Measurements from ENCODE around the gene PCIF1.
"Not testable (repeated sequence)": the region's sequence is repeated elsewhere in the genome, so short reads cannot be mapped to it uniquely, and the experiment has no call there.

The PCIF1 gene

DNA sequence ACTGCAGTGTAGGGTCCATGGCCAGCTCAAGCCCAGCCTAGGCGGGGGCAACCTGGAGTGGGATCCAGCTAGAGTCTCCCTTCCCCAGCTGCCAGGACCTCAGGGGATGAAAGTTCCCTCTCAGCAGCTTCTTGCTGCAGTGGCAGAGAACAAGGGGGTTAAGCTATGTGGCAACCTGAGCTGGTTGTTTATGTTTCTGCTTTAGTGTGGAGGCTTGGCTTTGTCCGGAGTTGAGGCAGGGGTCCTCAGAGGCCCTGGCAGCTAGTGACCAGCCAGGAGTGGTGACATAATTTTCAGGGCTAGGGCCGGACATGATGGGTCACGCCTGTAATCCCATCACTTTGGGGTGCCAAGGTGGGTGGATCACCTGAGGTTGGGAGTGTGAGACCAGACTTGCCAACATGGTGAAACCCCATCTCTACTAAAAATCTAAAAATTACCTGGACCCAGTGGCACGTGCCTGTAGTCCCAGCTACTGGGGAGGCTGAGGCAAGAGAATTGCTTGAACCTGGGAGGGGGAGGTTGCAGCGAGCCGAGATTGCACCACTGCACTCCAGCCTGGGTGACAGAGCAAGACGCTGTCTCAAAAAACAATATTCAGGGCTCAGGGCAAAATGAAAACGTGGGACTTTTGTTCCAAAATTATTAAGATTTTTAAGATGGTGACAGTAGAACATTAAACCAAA lies 8.5 kb upstream of the PCIF1 start:
- Mint-ChIP-seq H3K27ac (peak overlapping the region; percentile 31), H3K36me3 (no peaks in the 10 kb centered on the region), H3K9me3 (no peaks in the 10 kb centered on the region), H3K27me3 (peaks cover 4% of the 10 kb centered on the region), H3K4me1 (no peaks in the 10 kb centered on the region), H3K4me3 (no peak overlapping the region)
- DNase-seq (ENCODE audit: low spot score in 2 of 2) (no peak), ATAC-seq (ENCODE audit: low read depth) (no peak)

DNA sequence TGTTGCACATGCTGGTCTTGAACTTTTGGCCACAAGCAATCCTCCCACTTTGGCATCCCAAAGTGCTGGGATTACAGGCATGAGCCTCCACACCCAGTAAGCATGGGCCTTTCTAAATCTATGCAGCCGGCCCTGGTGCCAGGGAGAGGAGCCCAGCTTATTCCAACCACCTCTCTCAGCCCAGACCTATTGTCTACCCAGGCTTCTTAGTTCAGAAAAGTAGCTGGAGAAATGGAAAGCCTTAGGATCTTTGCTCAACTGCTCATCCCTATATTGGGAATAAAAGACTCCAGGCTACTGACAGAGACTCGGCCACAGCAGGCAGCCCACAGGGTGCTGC lies 7.8 kb upstream of the PCIF1 start:
- Mint-ChIP-seq H3K36me3 (no peaks in the 10 kb centered on the region), H3K4me3 (no peak overlapping the region), H3K4me1 (no peaks in the 10 kb centered on the region), H3K9me3 (no peaks in the 10 kb centered on the region), H3K27me3 (peaks cover 1% of the 10 kb centered on the region), H3K27ac (no peak overlapping the region)
- no peak for DNase-seq (ENCODE audit: low spot score in 2 of 2)
- no peak for ATAC-seq (ENCODE audit: low read depth)

DNA sequence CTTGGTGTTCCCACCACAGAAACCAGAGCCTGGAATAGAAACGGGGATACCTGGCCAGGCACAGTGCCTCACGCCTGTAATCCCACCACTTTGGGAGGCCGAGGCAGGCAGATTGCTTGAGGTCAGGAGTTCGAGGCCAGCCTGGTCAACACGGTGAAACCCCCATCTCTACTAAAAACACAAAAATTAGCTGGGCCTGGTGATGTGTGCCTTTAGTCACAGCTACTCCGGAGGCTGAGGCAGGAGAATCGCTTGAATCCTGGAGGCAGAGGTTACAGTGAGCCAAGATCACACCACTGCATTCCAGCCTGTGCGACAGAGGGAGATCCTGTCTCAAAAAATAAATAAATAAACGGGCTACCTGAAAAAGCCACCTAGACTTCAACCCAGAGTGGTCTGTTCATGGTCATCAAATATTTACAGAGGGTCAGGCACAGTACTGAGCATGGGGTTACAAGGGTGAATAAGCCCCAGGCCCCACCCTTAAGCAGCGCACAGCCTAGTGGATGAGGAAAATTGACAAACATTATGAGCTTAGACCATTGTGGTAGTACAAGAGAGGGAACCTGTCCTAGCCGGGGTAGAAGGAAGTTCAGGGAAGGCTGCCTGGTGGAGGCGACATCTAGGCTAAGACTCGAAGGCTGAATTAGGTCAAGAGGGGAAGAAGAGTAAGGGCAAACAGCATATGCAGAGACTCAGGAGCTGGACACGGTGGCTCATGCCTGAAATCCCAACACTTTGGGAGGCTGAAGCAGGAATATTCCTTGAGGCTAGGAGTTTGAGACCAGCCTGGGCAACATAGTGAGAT lies 7.2 kb upstream of the PCIF1 start:
- H3K27ac Mint-ChIP-seq: no peak overlapping the region
- no peak overlapping the region for H3K4me3 Mint-ChIP-seq
- H3K27me3 Mint-ChIP-seq: no peaks in the 10 kb centered on the region
- no peak for DNase-seq (ENCODE audit: low spot score in 2 of 2)
- H3K9me3 Mint-ChIP-seq: no peaks in the 10 kb centered on the region
- no peaks in the 10 kb centered on the region for H3K36me3 Mint-ChIP-seq
- no peak for ATAC-seq (ENCODE audit: low read depth)
- H3K4me1 Mint-ChIP-seq: no peaks in the 10 kb centered on the region

DNA sequence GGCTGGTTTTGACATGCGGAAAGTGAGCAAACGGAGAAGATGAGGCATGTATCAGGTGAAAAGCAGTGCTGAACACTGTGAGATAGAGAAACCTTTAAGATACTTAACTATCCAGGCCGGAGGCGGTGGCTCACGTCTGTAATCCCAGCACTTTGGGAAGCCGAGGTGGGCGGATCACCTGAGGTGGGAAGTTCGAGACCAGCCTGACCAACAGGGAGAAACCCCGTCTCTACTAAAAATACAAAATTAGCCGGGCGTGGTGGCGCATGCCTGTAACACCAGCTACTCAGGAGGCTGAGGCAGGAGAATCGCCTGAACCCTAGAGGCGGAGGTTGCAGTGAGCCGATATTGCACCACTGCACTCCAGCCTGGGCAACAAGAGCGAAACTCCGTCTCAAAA lies 2.8 kb upstream of the PCIF1 start:
- H3K9me3 Mint-ChIP-seq; H3K4me1 Mint-ChIP-seq; H3K4me3 Mint-ChIP-seq; H3K36me3 Mint-ChIP-seq; H3K27ac Mint-ChIP-seq; H3K27me3 Mint-ChIP-seq; ATAC-seq (ENCODE audit: low read depth); DNase-seq (ENCODE audit: low spot score in 2 of 2): not testable (repeated sequence)

DNA sequence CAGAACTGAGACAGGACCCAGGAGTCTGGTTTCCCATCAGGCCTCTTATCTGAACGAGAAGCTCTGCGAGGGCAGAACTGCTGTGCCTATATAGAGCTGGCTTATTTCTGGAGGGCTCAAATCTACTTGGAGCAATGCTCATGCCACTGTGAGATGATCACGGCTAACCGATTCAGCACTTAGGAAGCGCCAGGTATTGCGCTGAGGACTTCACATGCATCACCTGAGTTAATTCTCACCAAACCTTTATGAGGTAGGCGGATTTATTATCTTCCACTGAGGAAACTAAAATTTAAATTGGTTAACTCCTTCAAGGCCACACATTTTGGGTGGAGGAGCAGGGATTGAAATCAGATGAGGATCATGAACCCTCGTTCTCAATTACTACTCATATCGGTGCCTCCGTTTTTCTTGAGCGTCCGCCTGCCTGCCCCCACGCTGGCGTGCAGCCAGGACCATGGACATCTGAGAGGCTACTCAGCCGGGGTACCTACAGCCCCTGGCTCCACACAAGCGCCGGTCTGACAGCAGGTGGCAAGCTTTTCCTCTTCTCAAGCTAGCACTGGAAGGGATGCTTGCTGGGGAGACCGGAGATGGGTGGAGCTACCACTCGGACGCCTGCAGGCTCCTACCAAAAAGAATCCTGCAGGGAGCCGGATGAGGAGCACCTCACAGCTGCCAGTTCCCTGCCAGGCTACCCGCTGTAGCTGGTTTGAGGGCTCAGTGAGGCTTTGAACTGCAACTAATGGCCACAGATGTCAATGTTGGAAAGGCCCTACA lies 1.0 kb upstream of the PCIF1 start:
- H3K27me3 Mint-ChIP-seq: no peaks in the 10 kb centered on the region
- ATAC-seq (ENCODE audit: low read depth) (no peak), DNase-seq (ENCODE audit: low spot score in 2 of 2) (peak in 1 of 2 donors; percentile 34)
- peaks cover 6% of the 10 kb centered on the region for H3K36me3 Mint-ChIP-seq
- H3K4me3 Mint-ChIP-seq: peak overlapping the region; percentile 97
- H3K9me3 Mint-ChIP-seq: no peaks in the 10 kb centered on the region
- H3K4me1 Mint-ChIP-seq: peaks cover 3% of the 10 kb centered on the region
- peak overlapping the region; percentile 98 for H3K27ac Mint-ChIP-seq

DNA sequence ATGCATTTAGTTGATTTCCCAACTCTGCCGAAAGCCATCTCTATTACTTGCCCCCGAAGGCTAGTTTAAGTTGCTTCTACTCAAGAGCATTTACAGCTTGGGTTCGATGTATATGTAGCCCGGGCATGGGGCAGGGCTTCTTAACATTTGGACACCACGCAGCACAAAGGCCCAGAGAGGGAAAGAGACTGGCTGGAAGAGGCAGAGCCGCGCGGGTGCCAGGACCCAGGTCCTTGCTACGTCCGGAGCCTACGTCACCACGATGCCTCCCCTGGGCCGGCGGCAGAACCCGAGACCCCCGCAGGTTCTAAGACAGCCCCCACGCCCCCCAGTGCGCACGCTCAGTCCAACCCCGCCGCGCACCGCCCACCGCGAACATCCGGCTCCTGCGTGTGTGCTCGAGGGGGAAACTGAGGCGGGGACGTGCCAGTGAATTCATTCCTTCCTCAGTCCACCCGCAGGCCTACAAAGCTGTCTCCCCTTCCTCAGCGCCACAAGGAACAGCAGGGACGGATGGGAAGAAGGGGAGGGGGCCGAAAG lies 367 bp upstream of the PCIF1 start:
- Mint-ChIP-seq H3K27me3 (no peaks in the 10 kb centered on the region), H3K27ac (peak overlapping the region; percentile 98), H3K4me3 (peak overlapping the region; percentile 97), H3K36me3 (peaks cover 11% of the 10 kb centered on the region), H3K9me3 (no peaks in the 10 kb centered on the region), H3K4me1 (peaks cover 3% of the 10 kb centered on the region)
- peak in 1 of 2 donors; percentile 36 for DNase-seq (ENCODE audit: low spot score in 2 of 2)
- ATAC-seq (ENCODE audit: low read depth): peak; percentile 2

DNA sequence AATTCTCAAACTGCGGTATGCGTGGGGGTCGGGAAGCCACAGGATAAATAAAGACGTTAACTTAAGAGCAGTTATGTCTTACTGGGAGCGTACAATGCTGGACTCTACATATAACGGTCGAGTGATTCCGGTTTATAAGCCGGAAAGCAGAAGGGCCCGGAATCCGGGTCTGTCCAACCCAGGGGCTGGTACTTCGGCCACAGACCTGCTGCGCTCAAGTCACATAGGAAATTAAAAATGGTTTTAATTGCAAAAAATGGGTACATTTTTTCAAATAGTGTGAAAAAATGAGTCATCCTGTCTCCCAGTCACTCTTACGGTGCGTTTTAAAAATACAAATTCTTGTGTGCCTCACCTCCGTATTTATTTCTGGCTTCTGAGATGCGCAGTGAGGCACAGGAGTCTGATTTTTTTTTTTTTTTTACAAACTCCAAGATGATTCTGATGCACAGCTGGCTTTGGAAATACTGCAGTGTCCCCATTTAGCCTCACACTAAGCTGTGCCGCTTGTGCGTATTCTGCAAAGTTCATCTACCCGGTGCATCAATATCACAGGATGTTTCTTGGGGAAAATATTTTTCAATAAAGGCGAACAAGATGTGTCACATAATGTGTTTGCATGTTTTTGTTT lies 1.0 kb downstream of the PCIF1 start:
- ATAC-seq (ENCODE audit: low read depth) (no peak), DNase-seq (ENCODE audit: low spot score in 2 of 2) (no peak)
- Mint-ChIP-seq H3K27me3 (no peaks in the 10 kb centered on the region), H3K4me1 (peaks cover 5% of the 10 kb centered on the region), H3K27ac (peak overlapping the region; percentile 98), H3K4me3 (peak overlapping the region; percentile 93), H3K36me3 (peaks cover 17% of the 10 kb centered on the region), H3K9me3 (no peaks in the 10 kb centered on the region)

DNA sequence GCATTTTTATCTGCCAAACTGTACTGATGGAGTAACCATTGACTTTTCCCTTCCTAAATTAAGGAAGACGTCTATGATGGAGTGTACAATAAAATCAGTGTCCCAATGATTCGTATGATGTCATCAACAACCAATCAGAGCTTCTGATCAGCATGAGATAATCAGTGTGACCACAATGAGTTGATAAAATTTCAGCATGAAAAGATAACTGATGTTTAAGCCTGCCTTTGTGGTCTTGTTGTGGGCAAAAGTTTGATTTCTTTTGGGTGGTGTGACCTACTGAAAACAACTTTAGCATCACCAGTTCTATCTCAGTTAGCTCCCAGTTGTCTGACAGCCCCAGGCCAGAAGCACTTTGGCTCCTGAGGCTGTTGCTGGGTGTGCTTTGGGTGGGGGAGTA lies 3.3 kb downstream of the PCIF1 start:
- peak overlapping the region; percentile 32 for H3K27ac Mint-ChIP-seq
- peaks cover 17% of the 10 kb centered on the region for H3K36me3 Mint-ChIP-seq
- DNase-seq (ENCODE audit: low spot score in 2 of 2) (no peak), ATAC-seq (ENCODE audit: low read depth) (no peak)
- H3K9me3 Mint-ChIP-seq: no peaks in the 10 kb centered on the region
- H3K4me1 Mint-ChIP-seq: peaks cover 5% of the 10 kb centered on the region
- no peaks in the 10 kb centered on the region for H3K27me3 Mint-ChIP-seq
- H3K4me3 Mint-ChIP-seq: no peak overlapping the region

DNA sequence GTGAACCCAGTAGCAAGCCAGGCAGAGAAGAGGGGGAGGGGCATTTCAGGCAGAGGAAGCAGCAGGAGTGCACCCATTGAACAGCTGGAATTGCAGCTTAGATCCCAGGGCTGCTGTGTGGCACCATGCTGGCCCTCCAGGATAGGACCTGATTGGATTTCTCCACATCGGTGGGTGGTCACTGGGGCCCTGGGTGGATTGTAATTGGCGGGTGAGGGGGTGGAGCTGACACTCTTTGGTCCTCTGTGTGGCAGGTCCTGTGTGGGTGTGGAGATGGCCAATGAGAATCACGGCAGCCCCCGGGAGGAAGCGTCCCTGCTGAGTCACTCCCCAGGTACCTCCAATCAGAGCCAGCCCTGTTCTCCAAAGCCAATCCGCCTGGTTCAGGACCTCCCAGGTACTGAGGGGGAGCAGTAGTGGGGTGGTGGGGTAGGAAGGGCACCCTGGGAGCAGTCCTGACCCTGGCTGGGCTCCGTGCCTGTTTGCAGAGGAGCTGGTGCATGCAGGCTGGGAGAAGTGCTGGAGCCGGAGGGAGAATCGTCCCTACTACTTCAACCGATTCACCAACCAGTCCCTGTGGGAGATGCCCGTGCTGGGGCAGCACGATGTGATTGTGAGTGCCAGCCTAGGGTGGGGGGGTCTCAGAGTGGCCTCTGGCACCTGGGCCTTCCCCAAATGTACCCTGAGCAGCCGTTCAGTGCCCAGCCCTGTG lies 4.4 kb downstream of the PCIF1 start:
- Mint-ChIP-seq H3K4me1 (peaks cover 5% of the 10 kb centered on the region), H3K9me3 (no peaks in the 10 kb centered on the region), H3K36me3 (peaks cover 22% of the 10 kb centered on the region), H3K27me3 (no peaks in the 10 kb centered on the region), H3K27ac (no peak overlapping the region), H3K4me3 (no peak overlapping the region)
- no peak for DNase-seq (ENCODE audit: low spot score in 2 of 2)
- ATAC-seq (ENCODE audit: low read depth): no peak

DNA sequence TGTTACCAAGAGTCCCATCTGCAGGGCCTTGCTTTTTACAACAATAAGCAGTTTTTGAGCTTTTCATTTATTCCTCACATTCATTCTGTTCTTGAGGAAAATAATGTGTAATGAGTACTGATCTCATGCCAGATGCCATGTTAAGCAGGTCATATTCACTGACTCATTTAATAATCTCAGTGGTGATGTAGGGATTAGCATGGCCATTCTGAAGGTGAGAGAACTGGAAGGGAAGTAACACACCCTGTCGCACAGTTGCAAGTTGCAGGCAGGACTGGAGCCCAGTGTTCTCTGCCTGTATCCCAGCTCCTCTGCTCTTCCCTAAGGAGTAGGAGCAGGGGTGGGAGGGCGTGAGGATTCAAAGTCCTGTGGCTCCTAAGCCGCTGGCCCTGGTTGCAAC lies 5.6 kb downstream of the PCIF1 start:
- DNase-seq (ENCODE audit: low spot score in 2 of 2) (no peak), ATAC-seq (ENCODE audit: low read depth) (no peak)
- Mint-ChIP-seq H3K9me3 (no peaks in the 10 kb centered on the region), H3K27ac (no peak overlapping the region), H3K4me1 (peaks cover 5% of the 10 kb centered on the region), H3K36me3 (peaks cover 31% of the 10 kb centered on the region), H3K27me3 (no peaks in the 10 kb centered on the region), H3K4me3 (no peak overlapping the region)

DNA sequence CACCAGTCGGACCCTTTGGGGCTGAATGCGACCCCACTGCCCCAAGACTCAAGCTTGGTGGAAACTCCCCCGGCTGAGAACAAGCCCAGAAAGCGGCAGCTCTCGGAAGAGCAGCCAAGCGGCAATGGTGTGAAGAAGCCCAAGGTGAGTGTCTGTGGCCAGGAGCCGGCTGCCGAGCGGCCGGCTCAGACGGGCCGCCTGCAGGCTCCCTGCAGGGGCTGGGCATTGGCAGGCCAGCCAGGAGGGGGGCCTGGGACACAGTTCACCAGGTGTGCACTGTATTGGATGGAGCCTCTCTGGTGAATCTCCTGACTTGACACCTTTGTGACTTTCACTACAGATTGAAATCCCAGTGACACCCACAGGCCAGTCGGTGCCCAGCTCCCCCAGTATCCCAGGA lies 6.0 kb downstream of the PCIF1 start:
- no peak for DNase-seq (ENCODE audit: low spot score in 2 of 2)
- Mint-ChIP-seq H3K27ac (no peak overlapping the region), H3K4me3 (no peak overlapping the region), H3K9me3 (no peaks in the 10 kb centered on the region), H3K27me3 (no peaks in the 10 kb centered on the region), H3K4me1 (peaks cover 5% of the 10 kb centered on the region), H3K36me3 (peaks cover 31% of the 10 kb centered on the region)
- no peak for ATAC-seq (ENCODE audit: low read depth)

DNA sequence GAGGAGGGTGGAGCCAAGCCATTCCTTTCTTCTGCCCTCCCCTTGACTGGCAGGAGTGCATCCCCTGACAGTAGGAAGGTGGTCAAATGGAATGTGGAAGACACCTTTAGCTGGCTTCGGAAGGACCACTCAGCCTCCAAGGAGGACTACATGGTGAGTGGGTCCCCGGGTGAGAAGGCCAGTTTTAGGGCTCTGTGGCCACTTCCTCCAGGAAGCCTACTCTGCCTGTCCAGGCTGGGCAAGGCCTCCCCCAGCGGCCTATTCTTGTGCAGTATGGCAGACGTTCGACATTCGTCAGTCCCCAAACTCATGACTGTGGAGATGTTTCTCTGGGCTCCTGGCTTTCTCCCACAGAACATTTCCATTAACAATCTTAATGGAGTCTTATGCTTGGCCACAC lies 9.1 kb downstream of the PCIF1 start:
- no peak overlapping the region for H3K4me3 Mint-ChIP-seq
- DNase-seq (ENCODE audit: low spot score in 2 of 2): no peak
- peaks cover 31% of the 10 kb centered on the region for H3K36me3 Mint-ChIP-seq
- H3K4me1 Mint-ChIP-seq: peaks cover 9% of the 10 kb centered on the region
- H3K9me3 Mint-ChIP-seq: no peaks in the 10 kb centered on the region
- H3K27me3 Mint-ChIP-seq: no peaks in the 10 kb centered on the region
- ATAC-seq (ENCODE audit: low read depth): no peak
- no peak overlapping the region for H3K27ac Mint-ChIP-seq

DNA sequence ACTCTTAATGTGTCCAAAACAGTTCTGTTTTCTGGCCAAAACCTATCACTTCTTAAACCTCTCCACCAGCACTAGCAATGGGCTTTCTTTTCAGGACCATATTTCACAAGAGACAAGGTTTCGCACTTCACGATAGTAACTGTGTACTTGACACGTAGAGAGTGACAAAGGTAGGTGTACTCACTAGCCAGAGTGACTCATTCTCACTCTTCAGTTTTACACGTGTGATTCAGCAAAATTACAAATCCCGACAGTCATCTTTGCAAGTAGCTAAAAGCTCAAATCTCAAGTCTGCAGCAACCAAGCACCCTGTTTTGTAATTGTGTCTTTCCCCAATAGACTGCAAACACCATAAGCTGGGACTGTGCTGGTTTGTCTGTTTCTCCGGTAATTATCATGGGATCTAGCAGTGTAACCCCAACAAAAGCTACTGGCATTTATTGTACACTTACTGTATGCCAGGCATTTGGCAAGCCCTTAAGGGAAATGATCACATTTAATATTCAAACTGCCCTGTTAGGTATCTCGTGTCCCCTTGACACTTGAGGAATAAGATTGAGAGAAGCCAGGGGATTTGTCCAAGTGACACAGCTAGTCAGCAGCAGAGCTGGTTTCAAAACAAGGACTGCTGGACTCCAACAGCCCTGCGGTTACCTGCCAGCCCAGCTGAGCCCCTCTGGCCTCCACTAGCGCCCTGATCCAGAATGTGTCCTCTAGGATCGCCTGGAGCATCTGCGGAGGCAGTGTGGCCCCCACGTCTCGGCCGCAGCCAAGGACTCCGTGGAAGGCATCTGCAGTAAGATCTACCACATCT lies 9.9 kb downstream of the PCIF1 start:
- H3K36me3 Mint-ChIP-seq: peaks cover 31% of the 10 kb centered on the region
- DNase-seq (ENCODE audit: low spot score in 2 of 2) (no peak), ATAC-seq (ENCODE audit: low read depth) (no peak)
- H3K27ac Mint-ChIP-seq: no peak overlapping the region
- no peaks in the 10 kb centered on the region for H3K27me3 Mint-ChIP-seq
- no peaks in the 10 kb centered on the region for H3K9me3 Mint-ChIP-seq
- no peak overlapping the region for H3K4me3 Mint-ChIP-seq
- H3K4me1 Mint-ChIP-seq: peaks cover 14% of the 10 kb centered on the region

Data from memory B cell (primary cell).